Adrenal gland (tissue), 12 donors: ENCODE results near the gene FLNC. TPM values are rescaled to one million over a fixed set of nuclear protein-coding genes. Genes with fewer than 3 reads are reported as not detected.

Experiments
- DNase-seq, 7 donors: peaks; one replicate each; pipeline ENCODE4 v3.0.0-alpha.2; 2019 to 2020
- H3K27ac ChIP-seq, 5 donors: fragments of 200-600 bp; sonication (generic) in 4 of 5; 1 replicate in 3 of 5; 2 replicates in 2 of 5; pipeline versions ENCODE4 v1.5.1 to v1.8.0; 2016 to 2020; ENCODE audit warnings: mild to moderate bottlenecking in 1 of 5
- H3K27me3 ChIP-seq: fragments of 200-600 bp; 2 replicates; pipeline ENCODE4 v1.8.0; 2021
- H3K36me3 ChIP-seq, 2 donors: fragments of 200-600 bp; replicated peaks in 1 of 2; 1 replicate in 1 of 2; 2 replicates in 1 of 2; pipeline versions ENCODE4 v1.5.1 to v1.8.0; 2018 to 2022
- H3K4me1 ChIP-seq, 2 donors: fragments of 200-600 bp; replicated peaks in 1 of 2; 1 replicate in 1 of 2; 2 replicates in 1 of 2; pipeline versions ENCODE4 v1.5.1 to v1.8.0; 2018 to 2021
- H3K4me3 ChIP-seq, 4 donors: fragments of 200-600 bp; sonication (generic) in 3 of 4; one replicate each; pipeline ENCODE4 v1.5.1; 2016 to 2018
- H3K9me3 ChIP-seq, 3 donors: fragments of 200-600 bp; sonication (generic) in 1 of 3; replicated peaks in 1 of 3; 1 replicate in 2 of 3; 2 replicates in 1 of 3; pipeline versions ENCODE4 v1.5.1 to v1.8.0; 2016 to 2021
- CTCF ChIP-seq, 6 experiments: fragments of 450-650 bp in 4 of 6; fragments of 200-600 bp in 2 of 6; sonication (generic) in 1 of 6; IDR thresholded peaks; 1 replicate in 5 of 6; 2 replicates in 1 of 6; pipeline versions ENCODE4 v1.5.1 to v1.8.0; 2016 to 2021; ENCODE audit warnings: antibody characterized with exemption in 6 of 6, mild to moderate bottlenecking in 2 of 6, moderate library complexity in 1 of 6
- POLR2A ChIP-seq, 2 donors: fragments of 450-650 bp; IDR thresholded peaks; one replicate each; pipeline ENCODE4 v1.6.1; 2017; ENCODE audit warnings: antibody characterized with exemption in 2 of 2, mild to moderate bottlenecking in 2 of 2, moderate library complexity in 1 of 2
- WGBS, 4 donors: extraction: QIAGEN DNeasy Blood & Tissue Kit in 2 of 4; methylation state at CpG; one replicate each; pipeline versions ENCODE4 v1.1.5 to v1.1.7; 2013 to 2017; 5-methylcytosine and 5-hydroxymethylcytosine counted together
- intact Hi-C, 2 donors: fragments of 100-400 bp; cut with DNase I; formaldehyde crosslinking; loops; one replicate each; pipeline versions ENCODE4 v1.14.1 to v1.15.0; 2022 to 2023
- polyA plus RNA-seq, 3 donors: library from polyadenylated mRNA; stranded (reverse); fragments of 200-250 nt in 2 of 3; fragments of 350-450 nt in 1 of 3; fragmentation: Illumina TruSeq in 1 of 3; extraction: RNeasy Lipid Tissue Mini Kit (QIAGEN cat#74804) in 1 of 3; gene quantifications; one replicate each; pipeline ENCODE4 v1.2.3, GENCODE V29; 2013 to 2014
- total RNA-seq, 9 donors: library from RNA; depleted of rRNA in 4 of 9; stranded (reverse); fragments of >200 nt in 4 of 9; fragments of 120-200 nt in 1 of 9; fragmentation: NEBNext Ultra II Directional in 1 of 9; extraction: Animal tissue kit (Norgen Biotek cat#: 25700) in 1 of 9; gene quantifications; one replicate each; pipeline versions ENCODE4 v1.1.0 to v1.2.4, GENCODE V29; 2013 to 2023
- donor health status: healthy with polysubstance abuse.
- donor health status: Bipolar disorder and iron deficiency.
- donor health status: DM: yes; HTN: yes; CAD: no.
- donor health status: DM: no; HTN: no; CAD: no.
- donor health status: DM: no; HTN: no; CAD: no.
- donor health status: DM: yes; HTN: yes; CAD: no.

The FLNC gene
- total and polyA plus RNA-seq, 12 donors = 0.66 to 7.3 (median 2.5) TPM

- intact Hi-C loops = no loop called here
- no peaks in the 10 kb centered on the region for H3K9me3 ChIP-seq
- TF ChIP-seq CTCF (IDR thresholded peaks at IDR 0.05) = no peak
- no peak for TF ChIP-seq POLR2A (IDR thresholded peaks at IDR 0.05)
- no peaks in the 10 kb centered on the region for H3K36me3 ChIP-seq
- DNase-seq = no peak
- H3K4me3 ChIP-seq = no peak overlapping the region
- no peak overlapping the region for H3K27ac ChIP-seq
- no peaks in the 10 kb centered on the region for H3K4me1 ChIP-seq
- 90 to 98% (median 94%) methylated on average over 8 to 16 of the region's 16 CpGs for WGBS, 4 donors
- no peaks in the 10 kb centered on the region for H3K27me3 ChIP-seq
Measured at GRCh38 chr7:128849156-128849515, 18.9 kb downstream of the FLNC start.

DNA sequence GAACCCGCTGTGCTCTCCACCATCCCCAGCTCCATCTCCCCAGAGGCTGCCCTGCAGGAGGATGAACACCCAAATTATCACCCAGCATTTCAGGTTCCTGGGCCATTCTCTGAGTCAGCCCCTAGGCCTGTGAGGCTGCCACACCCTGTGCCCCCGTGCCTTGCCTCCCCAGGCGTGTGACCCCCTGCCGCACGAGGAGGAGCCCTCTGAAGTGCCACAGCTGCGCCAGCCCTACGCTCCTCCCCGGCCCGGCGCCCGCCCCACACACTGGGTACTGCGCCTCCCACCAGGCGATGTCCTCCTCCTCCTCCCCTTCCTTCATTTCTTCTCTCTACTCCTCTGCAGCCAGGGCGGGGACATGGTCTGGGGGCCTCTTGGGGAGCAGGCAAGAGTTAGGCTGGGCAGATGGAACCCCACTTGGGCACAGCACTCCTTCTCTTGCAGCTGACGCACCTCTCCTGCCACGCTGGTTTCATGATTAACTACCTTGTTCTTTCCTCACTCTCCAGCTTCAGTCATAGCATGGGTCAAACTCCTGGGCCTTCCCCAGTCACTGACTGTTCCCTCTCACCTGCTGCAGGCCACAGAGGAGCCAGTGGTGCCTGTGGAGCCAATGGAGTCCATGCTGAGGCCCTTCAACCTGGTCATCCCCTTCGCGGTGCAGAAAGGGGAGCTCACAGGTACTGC, 19.7 kb downstream of the FLNC start:
- intact Hi-C loops = no loop called here
- DNase-seq = no peak
- Histone ChIP-seq H3K4me1 (no peaks in the 10 kb centered on the region), H3K27ac (no peak overlapping the region), H3K36me3 (no peaks in the 10 kb centered on the region), H3K9me3 (no peaks in the 10 kb centered on the region), H3K27me3 (no peaks in the 10 kb centered on the region), H3K4me3 (no peak overlapping the region)
- 87 to 95% (median 92%) methylated on average over 15 to 18 of the region's 18 CpGs for WGBS, 4 donors
- TF ChIP-seq POLR2A (IDR thresholded peaks at IDR 0.05) (no peak), CTCF (IDR thresholded peaks at IDR 0.05) (no peak)

DNA sequence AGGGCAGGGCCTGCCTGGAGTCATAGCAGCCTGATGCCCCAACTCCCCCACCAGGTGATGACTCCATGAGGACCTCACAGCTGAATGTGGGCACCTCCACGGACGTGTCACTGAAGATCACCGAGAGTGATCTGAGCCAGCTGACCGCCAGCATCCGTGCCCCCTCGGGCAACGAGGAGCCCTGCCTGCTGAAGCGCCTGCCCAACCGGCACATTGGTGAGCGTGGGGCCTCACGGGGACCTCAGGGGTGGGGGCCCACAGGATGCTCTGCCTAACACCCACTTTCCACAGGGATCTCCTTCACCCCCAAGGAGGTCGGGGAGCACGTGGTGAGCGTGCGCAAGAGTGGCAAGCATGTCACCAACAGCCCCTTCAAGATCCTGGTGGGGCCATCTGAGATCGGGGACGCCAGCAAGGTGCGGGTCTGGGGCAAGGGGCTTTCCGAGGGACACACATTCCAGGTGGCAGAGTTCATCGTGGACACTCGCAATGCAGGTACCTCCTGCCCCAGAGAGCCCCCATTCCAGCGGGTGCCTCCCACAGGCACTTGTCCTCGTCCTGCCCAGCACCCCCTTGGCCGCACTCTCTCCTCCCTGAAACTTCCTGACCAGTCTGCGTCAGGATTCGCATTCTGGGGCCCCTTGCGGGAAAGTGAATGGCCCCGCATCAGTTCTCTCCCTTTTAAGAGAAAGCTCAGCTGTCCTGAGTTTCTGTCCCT, 22.5 kb downstream of the FLNC start:
- H3K36me3 ChIP-seq = no peaks in the 10 kb centered on the region
- no peak overlapping the region for H3K27ac ChIP-seq
- H3K4me1 ChIP-seq = no peaks in the 10 kb centered on the region
- H3K9me3 ChIP-seq = no peaks in the 10 kb centered on the region
- no peak for DNase-seq
- TF ChIP-seq POLR2A (IDR thresholded peaks at IDR 0.05) (no peak), CTCF (IDR thresholded peaks at IDR 0.05) (no peak)
- WGBS, 4 donors = 77 to 90% (median 81%) methylated on average over 7 to 28 of the region's 28 CpGs
- H3K4me3 ChIP-seq = no peak overlapping the region
- intact Hi-C loops = no loop called here
- H3K27me3 ChIP-seq = no peaks in the 10 kb centered on the region

GRCh38 chr7:128853799-128854198, 23.6 kb downstream of the FLNC start:
- no peak for DNase-seq
- H3K27me3 ChIP-seq = no peaks in the 10 kb centered on the region
- 75 to 94% (median 78%) methylated on average over 10 to 23 of the region's 23 CpGs for WGBS, 4 donors
- H3K4me3 ChIP-seq = no peak overlapping the region
- no peaks in the 10 kb centered on the region for H3K4me1 ChIP-seq
- H3K36me3 ChIP-seq = no peaks in the 10 kb centered on the region
- TF ChIP-seq POLR2A (IDR thresholded peaks at IDR 0.05) (no peak), CTCF (IDR thresholded peaks at IDR 0.05) (no peak)
- intact Hi-C loops = no loop called here
- no peaks in the 10 kb centered on the region for H3K9me3 ChIP-seq
- H3K27ac ChIP-seq = no peak overlapping the region
